Fibroblast of the aortic adventitia (primary cell): ENCODE measurements around the gene GBA2. TPM values are rescaled to one million over a fixed set of nuclear protein-coding genes. Genes with fewer than 3 reads are reported as not detected.

Source experiments
- small RNA-seq: library from RNA; depleted of rRNA; stranded (forward); fragments of <200 nt; gene quantifications from one replicate; pipeline ENCODE3, GENCODE V24; 2012
- total RNA-seq: library from RNA; depleted of rRNA; stranded (reverse); fragments of >200 nt; gene quantifications from 2 replicates; pipeline ENCODE4 v1.2.3, GENCODE V29; 2012; ENCODE audit warnings: low replicate concordance

Gene GBA2
- total RNA-seq, 1 donor, result 25.5 TPM

Small RNA genes lying within 50 kb of the gene (small RNA-seq; reads per million reads assigned to genes)
- 1.3 reads per million, percentile 47 among the genes with 10 or more reads in this experiment for gene MIR6853

Other genes starting within 250 kb of the GBA2 start
- 13.3 and 21.3 TPM in 2 replicates for gene TESK1, start 144.0 kb downstream of the GBA2 start, total RNA-seq
- 1.1 and 1.9 TPM in 2 replicates for gene CD72, start 130.8 kb downstream of the GBA2 start, total RNA-seq
- gene SIT1, start 98.3 kb downstream of the GBA2 start, total RNA-seq, result 0.18 and 1.6 TPM in 2 replicates
- gene RMRP, start 91.2 kb downstream of the GBA2 start, total RNA-seq, result 966 and 30,763 TPM in 2 replicates
- 6.1 and 10.9 TPM in 2 replicates for gene CCDC107, start 90.9 kb downstream of the GBA2 start, total RNA-seq
- gene ARHGEF39, start 84.0 kb downstream of the GBA2 start, total RNA-seq, result 3.9 TPM in 1 of 2 replicates, not detected in the other
- gene CA9, start 75.3 kb downstream of the GBA2 start, total RNA-seq, result 0.45 and 1.5 TPM in 2 replicates
- gene TPM2, start 59.3 kb downstream of the GBA2 start, total RNA-seq, result 484 and 2,099 TPM in 2 replicates
- gene TLN1, start 17.0 kb downstream of the GBA2 start, total RNA-seq, result 287 and 513 TPM in 2 replicates
- 56.1 and 68.3 TPM in 2 replicates for gene CREB3, start 16.6 kb downstream of the GBA2 start, total RNA-seq
- gene RGP1, start 59 bp upstream of the GBA2 start, total RNA-seq, result 7.8 and 16.0 TPM in 2 replicates
- not detected in 2 replicates for gene MSMP, start 5.0 kb upstream of the GBA2 start, total RNA-seq
- gene NPR2, start 42.4 kb upstream of the GBA2 start, total RNA-seq, result 17.1 and 21.4 TPM in 2 replicates
- gene SPAG8, start 63.0 kb upstream of the GBA2 start, total RNA-seq, result 0.81 and 3.3 TPM in 2 replicates
- 24.9 and 32.6 TPM in 2 replicates for gene HINT2, start 65.8 kb upstream of the GBA2 start, total RNA-seq
- not detected in 2 replicates for gene FAM221B, start 79.5 kb upstream of the GBA2 start, total RNA-seq
- gene TMEM8B, start 80.0 kb upstream of the GBA2 start, total RNA-seq, result 1.9 and 2.8 TPM in 2 replicates
- gene OR13J1, start 121.2 kb upstream of the GBA2 start, total RNA-seq, result not detected in 2 replicates
- gene HRCT1, start 157.0 kb upstream of the GBA2 start, total RNA-seq, result 0.81 TPM in 1 of 2 replicates, not detected in the other
- not detected in 2 replicates for gene SPAAR, start 160.3 kb upstream of the GBA2 start, total RNA-seq
- not detected in 2 replicates for gene OR2S2, start 208.9 kb upstream of the GBA2 start, total RNA-seq